Measurements from ENCODE around the gene C1QTNF8. TPM values are rescaled to one million over a fixed set of nuclear protein-coding genes. Genes with fewer than 3 reads are reported as not detected.

C1QTNF8 gene
- total and polyA plus RNA-seq, 2 donors (not counting 1 experiment from before 2014, with no cell fraction given), result not detected

DNA sequence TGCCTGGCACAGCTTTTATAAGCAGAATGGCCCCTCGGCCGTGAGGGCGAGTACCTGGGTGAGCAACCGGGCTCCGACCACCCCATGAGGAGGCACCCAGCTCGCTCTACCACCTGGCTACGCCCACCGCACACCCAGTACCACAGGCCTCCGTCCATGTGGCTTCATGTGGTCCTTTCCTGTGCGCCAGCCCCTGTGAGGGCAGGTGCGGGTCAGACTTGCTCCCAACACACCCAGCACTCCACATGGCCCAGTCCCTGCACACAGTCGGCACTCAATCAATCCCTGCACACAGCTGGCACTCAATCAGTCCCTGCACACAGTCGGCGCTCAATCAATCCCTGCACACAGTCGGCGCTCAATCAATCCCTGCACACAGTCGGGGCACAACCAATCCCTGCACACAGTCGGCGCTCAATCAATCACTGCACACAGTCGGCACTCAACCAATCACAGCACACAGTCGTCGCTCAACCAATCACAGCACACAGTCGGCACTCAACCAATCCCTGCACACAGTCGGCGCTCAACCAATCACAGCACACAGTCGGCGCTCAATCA lies 4.0 kb downstream of the C1QTNF8 start:
- peaks cover 3% of the 10 kb centered on the region for H3K27me3 Mint-ChIP-seq
- no peak for ATAC-seq (ENCODE audit: low read depth)
- Histone ChIP-seq H3K9me3 (ENCODE audit: control extremely low read depth in 1 of 3, control insufficient read depth in 2 of 3, insufficient read depth in 1 of 3, low read length in 2 of 3) (peaks cover 0 to 7% (median 0%) of the 10 kb centered on the region in 3 donors), H3K79me2 (ENCODE audit: control insufficient read depth, insufficient read depth, low read length) (no peaks in the 10 kb centered on the region), H3K4me3 (ENCODE audit: control extremely low read depth in 1 of 5, extremely low read depth in 1 of 5, insufficient read depth in 1 of 5, low read depth in 2 of 5, low read length in 4 of 5) (no peak overlapping the region), H3K27ac (ENCODE audit: low read length in 2 of 2) (no peak overlapping the region), H3K4me2 (replicated peaks; ENCODE audit: low read depth, low read length, poor library complexity, severe bottlenecking) (no peak overlapping the region), H3K4me1 (ENCODE audit: control insufficient read depth in 2 of 2, insufficient read depth in 2 of 2, low read length in 2 of 2) (no peaks in the 10 kb centered on the region), H3K36me3 (replicated peaks in 1 of 2; ENCODE audit: control extremely low read depth in 1 of 2, control insufficient read depth in 1 of 2, extremely low read depth in 1 of 2, insufficient read depth in 2 of 2, low read length in 1 of 2) (no peaks in the 10 kb centered on the region), H2AFZ (ENCODE audit: insufficient read depth, low read depth, low read length, poor library complexity, severe bottlenecking) (no peak overlapping the region), H3K27me3 (replicated peaks in 1 of 4; ENCODE audit: control extremely low read depth in 1 of 4, control insufficient read depth in 3 of 4, insufficient read depth in 4 of 4, low read length in 3 of 4) (peaks cover 0 to 26% (median 0%) of the 10 kb centered on the region in 4 experiments), H4K20me1 (ENCODE audit: control insufficient read depth, insufficient read depth, low read length, poor library complexity, severe bottlenecking) (no peaks in the 10 kb centered on the region), H3K9ac (ENCODE audit: low read length) (no peak overlapping the region)
- ChIA-PET CTCF (no interaction called here), POLR2A (no interaction called here)
- no peaks in the 10 kb centered on the region for H3K9me3 Mint-ChIP-seq (ENCODE audit: insufficient read depth)
- no peak for DNase-seq
- intact Hi-C loops (cut with micrococcal nuclease), result no loop called here
- 98% methylated on average over 19 of the region's 27 CpGs for WGBS (ENCODE audit: insufficient coverage)
- TF ChIP-seq EZH2 (IDR thresholded peaks at IDR 0.05; ENCODE audit: borderline replicate concordance, insufficient read depth, low read depth, low read length, poor library complexity, severe bottlenecking), result no peak
- TF ChIP-seq, protein P1, sequence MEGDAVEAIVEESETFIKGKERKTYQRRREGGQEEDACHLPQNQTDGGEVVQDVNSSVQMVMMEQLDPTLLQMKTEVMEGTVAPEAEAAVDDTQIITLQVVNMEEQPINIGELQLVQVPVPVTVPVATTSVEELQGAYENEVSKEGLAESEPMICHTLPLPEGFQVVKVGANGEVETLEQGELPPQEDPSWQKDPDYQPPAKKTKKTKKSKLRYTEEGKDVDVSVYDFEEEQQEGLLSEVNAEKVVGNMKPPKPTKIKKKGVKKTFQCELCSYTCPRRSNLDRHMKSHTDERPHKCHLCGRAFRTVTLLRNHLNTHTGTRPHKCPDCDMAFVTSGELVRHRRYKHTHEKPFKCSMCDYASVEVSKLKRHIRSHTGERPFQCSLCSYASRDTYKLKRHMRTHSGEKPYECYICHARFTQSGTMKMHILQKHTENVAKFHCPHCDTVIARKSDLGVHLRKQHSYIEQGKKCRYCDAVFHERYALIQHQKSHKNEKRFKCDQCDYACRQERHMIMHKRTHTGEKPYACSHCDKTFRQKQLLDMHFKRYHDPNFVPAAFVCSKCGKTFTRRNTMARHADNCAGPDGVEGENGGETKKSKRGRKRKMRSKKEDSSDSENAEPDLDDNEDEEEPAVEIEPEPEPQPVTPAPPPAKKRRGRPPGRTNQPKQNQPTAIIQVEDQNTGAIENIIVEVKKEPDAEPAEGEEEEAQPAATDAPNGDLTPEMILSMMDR (IDR thresholded peaks at IDR 0.05), result no peak
- no peak overlapping the region for H3K27ac Mint-ChIP-seq
- no peaks in the 10 kb centered on the region for H3K4me1 Mint-ChIP-seq
- H3K4me3 Mint-ChIP-seq, result no peak overlapping the region

DNA sequence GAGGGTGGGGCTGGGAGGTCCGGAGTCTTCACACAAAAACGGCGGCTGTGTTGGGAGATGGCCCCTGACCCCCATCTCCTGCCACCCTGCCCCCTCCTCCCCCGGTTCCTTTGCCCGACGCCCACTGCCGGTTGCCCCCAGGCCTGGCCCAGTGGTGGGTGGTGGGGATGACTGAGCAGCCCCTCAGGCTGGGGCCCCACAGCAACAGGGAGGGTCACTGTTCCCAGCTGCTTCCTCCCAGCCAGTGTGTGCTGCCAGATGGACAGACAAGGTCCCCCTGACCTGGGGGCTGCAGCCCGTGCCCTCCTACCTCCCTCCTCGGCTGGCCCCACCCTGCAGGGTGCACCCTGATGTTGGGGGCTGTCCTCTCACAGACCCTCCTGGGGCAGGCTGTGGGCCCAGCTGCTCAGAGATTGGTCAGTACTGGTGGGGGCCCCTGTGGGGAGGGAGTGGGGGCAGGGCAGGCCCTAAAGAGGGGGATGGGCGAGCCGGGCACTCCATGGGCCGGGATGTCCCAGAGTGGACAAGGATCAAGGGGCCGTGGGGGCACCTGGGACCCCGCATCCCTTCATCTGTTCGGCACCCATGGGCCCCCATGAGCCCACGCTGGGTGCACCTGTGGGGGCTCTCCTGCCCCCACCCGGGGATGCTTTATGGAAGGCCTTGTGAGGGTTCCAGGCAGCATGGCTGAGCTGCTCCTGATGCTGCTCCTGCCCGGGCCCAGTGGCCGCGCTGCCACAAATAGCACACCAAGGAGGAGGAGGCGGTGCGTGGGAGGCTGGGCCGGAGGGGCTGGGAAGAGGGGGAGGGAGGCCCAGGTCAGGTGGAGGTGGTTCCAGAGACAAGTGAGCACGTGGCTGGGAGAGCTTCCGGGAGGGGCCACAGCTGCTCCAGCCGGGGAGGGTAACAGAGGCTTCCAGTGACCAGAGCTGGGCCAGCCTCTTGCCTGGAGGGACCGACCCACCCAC lies 5.1 kb downstream of the C1QTNF8 start:
- Histone ChIP-seq H3K4me2 (replicated peaks; ENCODE audit: low read depth, low read length, poor library complexity, severe bottlenecking) (no peak overlapping the region), H3K9ac (ENCODE audit: low read length) (no peak overlapping the region), H3K27ac (ENCODE audit: low read length in 2 of 2) (no peak overlapping the region), H3K36me3 (replicated peaks in 1 of 2; ENCODE audit: control extremely low read depth in 1 of 2, control insufficient read depth in 1 of 2, extremely low read depth in 1 of 2, insufficient read depth in 2 of 2, low read length in 1 of 2) (no peaks in the 10 kb centered on the region), H3K4me1 (ENCODE audit: control insufficient read depth in 2 of 2, insufficient read depth in 2 of 2, low read length in 2 of 2) (no peaks in the 10 kb centered on the region), H3K4me3 (ENCODE audit: control extremely low read depth in 1 of 5, extremely low read depth in 1 of 5, insufficient read depth in 1 of 5, low read depth in 2 of 5, low read length in 4 of 5) (no peak overlapping the region), H2AFZ (ENCODE audit: insufficient read depth, low read depth, low read length, poor library complexity, severe bottlenecking) (no peak overlapping the region), H3K9me3 (ENCODE audit: control extremely low read depth in 1 of 3, control insufficient read depth in 2 of 3, insufficient read depth in 1 of 3, low read length in 2 of 3) (peaks cover 0 to 15% (median under 1%) of the 10 kb centered on the region in 3 donors), H3K27me3 (replicated peaks in 1 of 4; ENCODE audit: control extremely low read depth in 1 of 4, control insufficient read depth in 3 of 4, insufficient read depth in 4 of 4, low read length in 3 of 4) (peaks cover 0 to 28% (median 0%) of the 10 kb centered on the region in 4 experiments), H3K79me2 (ENCODE audit: control insufficient read depth, insufficient read depth, low read length) (no peaks in the 10 kb centered on the region), H4K20me1 (ENCODE audit: control insufficient read depth, insufficient read depth, low read length, poor library complexity, severe bottlenecking) (no peaks in the 10 kb centered on the region)
- Mint-ChIP-seq H3K9me3 (ENCODE audit: insufficient read depth) (no peaks in the 10 kb centered on the region), H3K27ac (no peak overlapping the region), H3K4me3 (no peak overlapping the region), H3K27me3 (peaks cover 3% of the 10 kb centered on the region), H3K4me1 (no peaks in the 10 kb centered on the region)
- ChIA-PET CTCF (no interaction called here), POLR2A (no interaction called here)
- ATAC-seq (ENCODE audit: low read depth) (no peak), DNase-seq (no peak)
- no peak for TF ChIP-seq EZH2 (IDR thresholded peaks at IDR 0.05; ENCODE audit: borderline replicate concordance, insufficient read depth, low read depth, low read length, poor library complexity, severe bottlenecking)
- TF ChIP-seq, protein P1 (IDR thresholded peaks at IDR 0.05), result no peak
- intact Hi-C loops (cut with micrococcal nuclease), result no loop called here
- 54% methylated on average over 24 of the region's 27 CpGs for WGBS (ENCODE audit: insufficient coverage)

Measured in B cell (primary cell).